ENCODE data around the gene CTRB2. TPM values are rescaled to one million over a fixed set of nuclear protein-coding genes. Genes with fewer than 3 reads are reported as not detected.

Gene CTRB2
- total and polyA plus RNA-seq, 2 experiments from 2014 or later: 0.76 TPM; not detected in 1

GRCh38 chr16:75203096-75203495, 3.9 kb downstream of the CTRB2 start:
- no peak overlapping the region for H3K4me3 ChIP-seq
- DNase-seq (ENCODE audit: low read depth in 1 of 2, low spot score in 1 of 2): no peak
- H3K9me3 ChIP-seq (ENCODE audit: low read depth): no peaks in the 10 kb centered on the region
- no peaks in the 10 kb centered on the region for H3K27me3 ChIP-seq
- no peaks in the 10 kb centered on the region for H3K36me3 ChIP-seq
- H3K27ac ChIP-seq: no peak overlapping the region
- TF ChIP-seq, protein P1, sequence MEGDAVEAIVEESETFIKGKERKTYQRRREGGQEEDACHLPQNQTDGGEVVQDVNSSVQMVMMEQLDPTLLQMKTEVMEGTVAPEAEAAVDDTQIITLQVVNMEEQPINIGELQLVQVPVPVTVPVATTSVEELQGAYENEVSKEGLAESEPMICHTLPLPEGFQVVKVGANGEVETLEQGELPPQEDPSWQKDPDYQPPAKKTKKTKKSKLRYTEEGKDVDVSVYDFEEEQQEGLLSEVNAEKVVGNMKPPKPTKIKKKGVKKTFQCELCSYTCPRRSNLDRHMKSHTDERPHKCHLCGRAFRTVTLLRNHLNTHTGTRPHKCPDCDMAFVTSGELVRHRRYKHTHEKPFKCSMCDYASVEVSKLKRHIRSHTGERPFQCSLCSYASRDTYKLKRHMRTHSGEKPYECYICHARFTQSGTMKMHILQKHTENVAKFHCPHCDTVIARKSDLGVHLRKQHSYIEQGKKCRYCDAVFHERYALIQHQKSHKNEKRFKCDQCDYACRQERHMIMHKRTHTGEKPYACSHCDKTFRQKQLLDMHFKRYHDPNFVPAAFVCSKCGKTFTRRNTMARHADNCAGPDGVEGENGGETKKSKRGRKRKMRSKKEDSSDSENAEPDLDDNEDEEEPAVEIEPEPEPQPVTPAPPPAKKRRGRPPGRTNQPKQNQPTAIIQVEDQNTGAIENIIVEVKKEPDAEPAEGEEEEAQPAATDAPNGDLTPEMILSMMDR (IDR thresholded peaks at IDR 0.05; ENCODE audit: low read depth, low read length): no peak
- H3K4me1 ChIP-seq (ENCODE audit: low read depth): no peaks in the 10 kb centered on the region

DNA sequence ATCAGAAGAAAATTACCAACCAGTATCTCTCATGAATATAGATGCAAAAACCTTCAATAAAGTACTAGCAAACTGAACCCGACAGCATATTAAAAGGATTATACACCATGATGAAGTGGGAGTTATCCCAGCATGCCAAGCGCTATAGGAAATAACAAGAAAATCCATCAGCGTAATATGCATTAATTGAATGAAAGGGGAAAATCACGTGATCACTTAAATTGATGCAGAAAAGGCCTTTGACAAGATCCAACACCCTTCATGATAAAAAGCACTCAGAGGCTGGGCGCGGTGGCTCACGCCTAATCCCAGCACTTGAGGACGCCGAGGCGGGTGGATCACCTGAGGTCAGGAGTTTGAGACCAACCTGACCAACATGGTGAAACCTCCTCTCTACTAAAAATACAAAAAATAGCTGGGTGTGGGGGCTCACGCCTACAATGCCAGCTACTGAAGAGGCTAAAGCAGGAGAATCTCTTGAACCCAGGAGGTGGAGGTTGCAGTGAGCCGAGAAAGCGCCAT, 4.8 kb downstream of the CTRB2 start:
- Histone ChIP-seq H3K27me3 (no peaks in the 10 kb centered on the region), H3K36me3 (no peaks in the 10 kb centered on the region), H3K27ac (no peak overlapping the region), H3K4me3 (no peak overlapping the region), H3K4me1 (ENCODE audit: low read depth) (no peaks in the 10 kb centered on the region), H3K9me3 (ENCODE audit: low read depth) (no peaks in the 10 kb centered on the region)
- TF ChIP-seq, protein P1 (IDR thresholded peaks at IDR 0.05; ENCODE audit: low read depth, low read length): no peak
- DNase-seq (ENCODE audit: low read depth in 1 of 2, low spot score in 1 of 2): no peak

DNA sequence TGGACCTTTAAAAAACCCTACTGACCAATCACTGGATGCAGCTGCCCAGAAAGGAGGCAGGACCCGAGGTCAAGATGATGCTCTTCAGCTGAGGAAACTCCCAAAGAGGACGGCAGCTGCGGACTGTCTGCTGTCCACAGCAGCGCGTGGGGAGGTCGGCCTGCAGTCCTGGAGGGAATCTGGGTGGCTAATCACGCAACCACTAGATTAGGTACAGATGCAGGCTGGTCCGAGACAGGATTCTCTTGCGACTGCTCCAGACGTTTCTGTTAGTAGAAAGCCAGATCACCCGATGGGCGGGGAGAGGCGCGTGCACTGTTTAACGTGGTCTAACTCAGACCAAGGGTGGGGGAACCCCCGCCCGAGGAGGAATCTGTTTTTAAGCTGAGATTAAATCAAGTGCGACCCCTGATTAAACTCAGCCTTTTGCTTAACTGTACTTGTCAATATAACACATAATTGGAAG, 8.8 kb downstream of the CTRB2 start:
- Histone ChIP-seq H3K4me3 (no peak overlapping the region), H3K27me3 (no peaks in the 10 kb centered on the region), H3K36me3 (no peaks in the 10 kb centered on the region), H3K9me3 (ENCODE audit: low read depth) (no peaks in the 10 kb centered on the region), H3K4me1 (ENCODE audit: low read depth) (no peaks in the 10 kb centered on the region), H3K27ac (no peak overlapping the region)
- TF ChIP-seq, protein P1 (IDR thresholded peaks at IDR 0.05; ENCODE audit: low read depth, low read length): no peak
- DNase-seq (ENCODE audit: low read depth in 1 of 2, low spot score in 1 of 2): peak in 1 of 2 donors; percentile 80

GRCh38 chr16:75197522-75198134, 9.3 kb downstream of the CTRB2 start:
- no peaks in the 10 kb centered on the region for H3K36me3 ChIP-seq
- no peaks in the 10 kb centered on the region for H3K9me3 ChIP-seq (ENCODE audit: low read depth)
- H3K27me3 ChIP-seq: no peaks in the 10 kb centered on the region
- H3K27ac ChIP-seq: no peak overlapping the region
- TF ChIP-seq, protein P1 (IDR thresholded peaks at IDR 0.05; ENCODE audit: low read depth, low read length): no peak
- H3K4me3 ChIP-seq: no peak overlapping the region
- peak in 1 of 2 donors; percentile 50 for DNase-seq (ENCODE audit: low read depth in 1 of 2, low spot score in 1 of 2)
- no peaks in the 10 kb centered on the region for H3K4me1 ChIP-seq (ENCODE audit: low read depth)

- no peak for DNase-seq (ENCODE audit: low read depth in 1 of 2, low spot score in 1 of 2)
- no peaks in the 10 kb centered on the region for H3K27me3 ChIP-seq
- TF ChIP-seq, protein P1 (IDR thresholded peaks at IDR 0.05; ENCODE audit: low read depth, low read length): no peak
- no peaks in the 10 kb centered on the region for H3K9me3 ChIP-seq (ENCODE audit: low read depth)
- H3K27ac ChIP-seq: no peak overlapping the region
- H3K4me3 ChIP-seq: no peak overlapping the region
- H3K36me3 ChIP-seq: no peaks in the 10 kb centered on the region
- no peaks in the 10 kb centered on the region for H3K4me1 ChIP-seq (ENCODE audit: low read depth)
These were observed 10.1 kb downstream of the CTRB2 start for GRCh38 chr16:75196836-75197235.
